Natural killer cell (primary cell): Measurements from ENCODE around the gene TP53BP2. TPM values are rescaled to one million over a fixed set of nuclear protein-coding genes. Genes with fewer than 3 reads are reported as not detected.
"Not testable (repeated sequence)": the region's sequence is repeated elsewhere in the genome, so short reads cannot be mapped to it uniquely, and the experiment has no call there.

Experiments used
- ATAC-seq, 3 donors: fragments of 150-1000 bp in 2 of 3; fragments of 200-7000 bp in 1 of 3; cut with Tn5 transposase; 1 replicate in 1 of 3; 2 replicates in 2 of 3; pipeline ENCODE4 v1.10.0; 2021; ENCODE audit warnings: mild to moderate bottlenecking in 2 of 3, moderate library complexity in 2 of 3
- DNase-seq, 2 donors: peaks; one replicate each; pipeline versions ENCODE4 v3.0.0 to v3.0.0-alpha.2; 2013 to 2021; ENCODE audit warnings: mixed read lengths in 1 of 2
- H3K27ac ChIP-seq: one replicate; pipeline ENCODE4 v1.5.1; 2013; ENCODE audit warnings: mild to moderate bottlenecking, low read length
- H3K27me3 ChIP-seq: one replicate; pipeline ENCODE4 v1.6.1; 2013; ENCODE audit warnings: low read length; ENCODE audit not compliant: control insufficient read depth, insufficient read depth
- H3K36me3 ChIP-seq: one replicate; pipeline ENCODE4 v1.6.1; 2013; ENCODE audit warnings: low read length; ENCODE audit not compliant: control insufficient read depth, insufficient read depth
- H3K4me1 ChIP-seq: one replicate; pipeline ENCODE4 v1.6.1; 2013; ENCODE audit warnings: low read length; ENCODE audit not compliant: control insufficient read depth, insufficient read depth
- H3K4me3 ChIP-seq: one replicate; pipeline ENCODE4 v1.5.1; 2013; ENCODE audit warnings: low read length
- H3K9me3 ChIP-seq: one replicate; pipeline ENCODE4 v1.6.1; 2013; ENCODE audit warnings: low read length; ENCODE audit not compliant: control insufficient read depth, insufficient read depth
- H3K27ac Mint-ChIP-seq, 2 donors: one replicate each; pipeline ENCODE4 v1.8.0; 2022; ENCODE audit warnings: mild to moderate bottlenecking in 2 of 2, mixed read lengths in 2 of 2, moderate library complexity in 1 of 2
- H3K27me3 Mint-ChIP-seq, 2 donors: one replicate each; pipeline ENCODE4 v1.8.0; 2022; ENCODE audit warnings: low read depth in 2 of 2, mixed read lengths in 2 of 2
- H3K36me3 Mint-ChIP-seq: one replicate; pipeline ENCODE4 v1.8.0; 2022; ENCODE audit warnings: mixed read lengths
- H3K4me1 Mint-ChIP-seq, 2 donors: one replicate each; pipeline ENCODE4 v1.8.0; 2022; ENCODE audit warnings: mixed read lengths in 2 of 2
- H3K4me3 Mint-ChIP-seq: one replicate; pipeline ENCODE4 v1.8.0; 2022; ENCODE audit warnings: mild to moderate bottlenecking, moderate library complexity, mixed read lengths
- H3K9me3 Mint-ChIP-seq, 2 donors: one replicate each; pipeline ENCODE4 v1.8.0; 2022; ENCODE audit warnings: mixed read lengths in 2 of 2
- CTCF ChIP-seq: fragments of 200-600 bp; IDR thresholded peaks from one replicate; pipeline ENCODE4 v1.8.0; 2022; ENCODE audit warnings: antibody characterized with exemption
- WGBS: methylation state at CpG from one replicate; pipeline ENCODE4 v1.1.7; 2013; ENCODE audit warnings: missing lambda C conversion rate; ENCODE audit not compliant: insufficient coverage; 5-methylcytosine and 5-hydroxymethylcytosine counted together
- intact Hi-C: fragments of 100-400 bp; cut with micrococcal nuclease; formaldehyde crosslinking; loops from one replicate; pipeline ENCODE4 v1.14.2; 2022
- total RNA-seq, 4 donors: library from RNA; stranded (reverse); fragments of 120-200 nt in 1 of 4; gene quantifications; one replicate each; pipeline versions ENCODE4 v1.2.3 to v1.2.4, GENCODE V29; 2013 to 2022

TP53BP2 gene
- total RNA-seq, 3 donors from 2014 or later (not counting 1 experiment from before 2014, with no cell fraction given), result 69.7 to 93.7 (median 78.8) TPM

GRCh38 chr1:223739366-223740037 is 106.2 kb downstream of the TP53BP2 start:
- Histone ChIP-seq H3K36me3 (peaks cover 26% of the 10 kb centered on the region), H3K4me1 (no peaks in the 10 kb centered on the region), H3K9me3 (no peaks in the 10 kb centered on the region), H3K27me3 (no peaks in the 10 kb centered on the region), H3K4me3 (no peak overlapping the region), H3K27ac (no peak overlapping the region)
- H3K27ac Mint-ChIP-seq, result peak overlapping the region; percentile 54 to 61
- no peaks in the 10 kb centered on the region for H3K36me3 Mint-ChIP-seq
- DNase-seq (no peak), ATAC-seq (no peak)
- TF ChIP-seq CTCF, result no peak
- no peak overlapping the region for H3K4me3 Mint-ChIP-seq
- intact Hi-C loops, result no loop called here
- H3K27me3 Mint-ChIP-seq, result no peaks in the 10 kb centered on the region
- peaks cover 0 to 23% of the 10 kb centered on the region in 2 donors for H3K4me1 Mint-ChIP-seq
- H3K9me3 Mint-ChIP-seq, result no peaks in the 10 kb centered on the region
- 96% methylated on average over 7 of the region's 7 CpGs for WGBS

- H3K9me3 Mint-ChIP-seq, result no peaks in the 10 kb centered on the region
- H3K27ac ChIP-seq, result no peak overlapping the region
- no peaks in the 10 kb centered on the region for H3K27me3 Mint-ChIP-seq
- DNase-seq (no peak), ATAC-seq (no peak)
- H3K4me3 Mint-ChIP-seq, result no peak overlapping the region
- intact Hi-C loops, result no loop called here
- no peaks in the 10 kb centered on the region for H3K27me3 ChIP-seq
- H3K36me3 Mint-ChIP-seq, result no peaks in the 10 kb centered on the region
- H3K4me1 ChIP-seq, result no peaks in the 10 kb centered on the region
- H3K9me3 ChIP-seq, result no peaks in the 10 kb centered on the region
- H3K4me3 ChIP-seq, result no peak overlapping the region
- WGBS, result 97% methylated on average over 14 of the region's 14 CpGs
- H3K36me3 ChIP-seq, result peaks cover 24% of the 10 kb centered on the region
- no peak for TF ChIP-seq CTCF
- H3K27ac Mint-ChIP-seq, result peak overlapping the region; percentile 53 to 66
- H3K4me1 Mint-ChIP-seq, result peaks cover 0 to 28% of the 10 kb centered on the region in 2 donors
Observed at GRCh38 chr1:223738465-223739365, 107.0 kb downstream of the TP53BP2 start.

GRCh38 chr1:223737342-223737741 is 108.4 kb downstream of the TP53BP2 start:
- DNase-seq, result no peak
- H3K27me3 Mint-ChIP-seq, result no peaks in the 10 kb centered on the region
- WGBS, result 93% methylated on average over 5 of the region's 7 CpGs
- Histone ChIP-seq H3K9me3 (no peaks in the 10 kb centered on the region), H3K4me1 (no peaks in the 10 kb centered on the region), H3K36me3 (peaks cover 21% of the 10 kb centered on the region), H3K27ac (no peak overlapping the region), H3K27me3 (no peaks in the 10 kb centered on the region), H3K4me3 (no peak overlapping the region)
- no peaks in the 10 kb centered on the region for H3K9me3 Mint-ChIP-seq
- no peak for TF ChIP-seq CTCF
- intact Hi-C loops, result no loop called here
- H3K4me1 Mint-ChIP-seq, result peaks cover 5 to 30% of the 10 kb centered on the region in 2 donors
- H3K36me3 Mint-ChIP-seq, result no peaks in the 10 kb centered on the region
- peak overlapping the region; percentile 45 to 80 for H3K27ac Mint-ChIP-seq
- H3K4me3 Mint-ChIP-seq, result no peak overlapping the region
- ATAC-seq, result no peak

- intact Hi-C loops, H3K9me3 ChIP-seq, H3K9me3 Mint-ChIP-seq, H3K27me3 ChIP-seq, H3K27me3 Mint-ChIP-seq, DNase-seq, H3K4me1 ChIP-seq, H3K4me3 ChIP-seq, H3K4me3 Mint-ChIP-seq, H3K36me3 Mint-ChIP-seq, H3K27ac ChIP-seq, ATAC-seq: not testable (repeated sequence)
- H3K27ac Mint-ChIP-seq, result peak overlapping the region; percentile 45 to 80
- H3K36me3 ChIP-seq, result peaks cover 25% of the 10 kb centered on the region
- 98% methylated on average over 4 of the region's 5 CpGs for WGBS
- peaks cover 12 to 37% of the 10 kb centered on the region in 2 donors for H3K4me1 Mint-ChIP-seq
Observed at GRCh38 chr1:223736638-223737037, 109.1 kb downstream of the TP53BP2 start.
